Stimulated activated CD4-positive, alpha-beta T cell treated with anti-CD3 and anti-CD28 coated beads, Interleukin-15, amount 100 ng/mL, for 1 hour (primary cell): ENCODE data around the gene IRF8.
A peak's percentile ranks its signal among the peaks of the same experiment; 100 is the strongest.
"Not testable (repeated sequence)": the region's sequence is repeated elsewhere in the genome, so short reads cannot be mapped to it uniquely, and the experiment has no call there.

Experiments
- DNase-seq, 2 donors: peaks; one replicate each; pipeline ENCODE4 v3.0.0-alpha.2; 2020; ENCODE audit warnings: low read depth in 1 of 2, low spot score in 1 of 2

IRF8 gene

DNA sequence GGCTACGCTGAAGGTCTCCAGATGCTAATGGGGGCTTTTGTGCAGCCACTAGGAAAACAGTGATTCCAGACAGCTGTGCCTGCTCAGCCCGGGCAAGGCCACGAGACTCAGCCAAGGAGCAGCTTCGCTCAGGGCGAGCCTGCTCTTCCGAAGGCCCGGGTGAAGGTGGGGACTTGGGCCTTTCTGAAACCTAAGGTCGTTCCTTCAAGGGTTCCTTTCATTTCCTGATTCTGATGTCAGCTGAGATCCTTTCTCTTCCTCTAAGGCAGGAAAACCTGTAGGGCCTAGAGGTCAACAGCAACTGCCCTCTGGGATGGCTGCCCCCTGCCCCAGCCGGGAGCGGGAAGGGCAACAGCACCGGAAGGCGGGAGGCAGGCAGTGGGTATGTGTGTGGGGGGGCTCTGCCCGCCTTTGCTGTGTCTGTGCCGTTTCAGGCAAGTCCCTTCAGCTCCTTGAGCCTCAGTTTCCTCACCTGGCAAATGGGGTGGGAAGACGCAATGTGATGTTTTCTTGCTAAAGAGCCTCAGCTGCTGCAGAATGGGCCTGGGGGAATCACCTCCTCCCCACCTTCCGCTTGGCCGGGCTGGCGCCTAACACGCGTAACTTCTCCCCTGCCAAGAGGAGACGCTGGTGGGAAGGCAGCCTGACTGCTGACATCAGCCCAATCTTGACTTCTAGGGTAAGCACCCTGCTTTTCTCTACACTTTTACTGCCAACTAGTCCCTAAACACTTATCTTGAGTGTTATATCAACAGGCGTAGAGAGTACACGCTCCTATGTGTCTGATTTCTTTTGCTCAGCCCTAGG lies 32.8 kb downstream of the IRF8 start:
- DNase-seq: no peak

DNA sequence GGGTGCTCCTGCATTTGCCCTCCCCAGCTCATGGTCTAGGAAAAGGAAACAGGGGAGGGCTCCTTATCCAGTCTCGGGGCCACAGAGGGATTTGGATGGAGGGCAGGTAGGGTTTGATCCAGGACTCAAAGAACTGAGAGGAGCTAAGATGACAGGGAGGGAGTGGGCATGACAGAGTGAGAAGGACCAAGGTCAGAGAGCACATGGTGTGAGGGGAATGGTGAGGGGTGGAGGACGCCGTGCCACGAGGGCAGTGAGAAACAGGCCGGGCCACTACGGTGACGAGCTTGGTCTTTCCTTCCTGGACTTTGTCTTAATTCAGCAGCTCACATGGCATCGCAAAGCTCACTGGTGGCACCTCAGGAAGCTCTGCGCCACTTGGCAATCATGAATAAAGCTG lies 35.2 kb downstream of the IRF8 start:
- no peak for DNase-seq

DNA sequence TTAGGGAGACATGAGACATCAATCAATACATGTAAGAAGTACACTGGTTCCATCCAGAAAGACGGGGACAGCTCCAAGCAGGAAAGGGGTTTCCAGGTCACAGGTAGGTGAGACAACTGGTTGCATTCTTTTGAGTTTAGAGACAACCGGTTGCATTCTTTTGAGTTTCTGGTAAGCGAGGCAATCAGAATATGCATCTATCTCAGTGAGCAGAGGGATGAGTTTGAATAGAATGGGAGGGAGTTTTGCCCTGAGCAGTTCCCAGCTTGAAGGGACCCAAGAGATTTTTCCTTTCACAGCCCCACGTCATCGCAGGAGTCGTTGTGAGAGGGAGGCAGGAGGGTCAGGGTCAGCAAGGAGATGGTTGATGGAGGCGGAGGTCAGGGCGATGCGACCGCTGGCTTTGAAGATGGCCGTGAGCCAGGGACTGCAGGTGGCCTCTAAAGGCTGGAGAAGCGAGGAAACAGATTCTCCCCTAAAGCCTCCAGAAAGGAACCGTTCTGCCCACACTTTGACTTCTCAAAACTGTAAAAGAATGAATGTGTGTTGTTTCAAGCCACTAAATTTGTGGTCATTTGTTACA lies 36.5 kb downstream of the IRF8 start:
- DNase-seq: no peak

DNA sequence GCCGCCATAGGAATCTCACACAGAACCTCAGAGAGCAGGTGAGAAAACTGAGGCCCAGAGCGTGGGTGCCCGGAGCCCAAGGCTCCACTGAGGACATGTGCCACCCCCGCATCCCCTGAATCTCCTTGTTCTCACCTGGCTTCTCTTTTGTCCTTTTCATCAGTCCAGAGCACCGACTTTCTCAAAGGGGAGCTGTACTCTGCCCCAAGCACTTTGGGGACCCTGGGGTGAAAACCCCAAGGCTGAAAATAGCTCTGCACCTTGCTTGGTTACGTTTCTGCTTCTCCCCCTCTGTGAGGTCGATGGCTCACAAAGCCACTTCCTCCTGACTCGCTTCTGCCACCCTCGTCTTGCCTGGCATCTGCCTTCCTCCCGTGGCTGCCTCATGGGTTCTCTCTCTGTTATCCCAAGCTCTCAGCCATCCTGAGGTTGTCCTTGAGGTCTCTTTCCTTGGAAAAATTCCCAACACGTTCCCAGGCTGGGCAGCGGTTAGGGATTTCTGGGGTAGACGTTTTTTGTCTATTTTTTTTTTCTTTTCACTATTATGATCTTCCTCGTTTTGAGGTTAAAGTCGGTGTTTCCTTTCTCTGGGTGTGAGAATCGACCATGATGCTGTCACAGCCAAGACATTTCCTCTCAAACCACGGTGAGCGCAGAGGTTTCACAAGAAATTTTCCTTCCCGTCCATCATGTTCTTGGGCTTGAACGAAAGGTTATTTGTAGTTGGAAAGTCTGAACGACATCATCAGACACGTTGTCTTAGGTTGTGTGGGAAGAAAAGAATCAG lies 37.2 kb downstream of the IRF8 start:
- peak; percentile 34 to 45 for DNase-seq

DNA sequence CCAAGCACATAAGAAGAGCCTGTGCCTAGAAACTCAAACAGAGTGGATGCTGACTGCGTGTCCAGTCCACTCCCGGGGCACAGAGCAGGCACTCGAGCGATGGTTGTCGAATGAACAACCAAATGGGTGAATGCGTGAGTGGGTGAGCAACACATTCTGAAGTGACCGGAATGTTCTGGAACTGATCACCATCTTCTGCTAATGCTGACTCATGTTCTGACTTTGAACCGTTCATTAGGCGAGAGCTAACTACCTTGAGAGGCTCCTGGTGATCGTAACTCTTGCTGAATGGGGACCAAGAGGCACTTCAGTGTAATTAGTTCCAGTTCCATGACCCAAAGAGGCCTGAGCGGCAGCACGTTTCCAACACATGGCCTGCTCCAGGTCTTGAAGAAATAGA lies 37.9 kb downstream of the IRF8 start:
- no peak for DNase-seq

DNA sequence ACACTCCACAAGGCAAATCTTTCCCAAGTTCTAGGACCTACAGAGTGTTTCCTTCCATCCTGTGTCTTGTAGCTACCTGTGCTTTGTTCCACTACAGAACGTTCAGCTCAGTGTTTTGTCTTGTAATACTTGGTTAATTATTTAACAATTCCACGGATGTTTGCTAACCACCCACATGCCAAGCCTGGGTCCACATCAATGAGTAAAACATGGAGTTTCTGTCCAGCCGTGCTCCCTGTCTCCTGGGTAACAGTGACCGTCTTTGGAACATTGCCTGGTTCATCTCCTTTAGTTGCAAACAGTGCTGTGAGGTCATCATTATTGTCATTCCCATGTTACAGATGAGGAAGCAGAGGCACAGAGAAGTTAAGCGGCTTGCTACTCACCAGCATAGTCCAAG lies 41.3 kb downstream of the IRF8 start:
- DNase-seq: no peak

DNA sequence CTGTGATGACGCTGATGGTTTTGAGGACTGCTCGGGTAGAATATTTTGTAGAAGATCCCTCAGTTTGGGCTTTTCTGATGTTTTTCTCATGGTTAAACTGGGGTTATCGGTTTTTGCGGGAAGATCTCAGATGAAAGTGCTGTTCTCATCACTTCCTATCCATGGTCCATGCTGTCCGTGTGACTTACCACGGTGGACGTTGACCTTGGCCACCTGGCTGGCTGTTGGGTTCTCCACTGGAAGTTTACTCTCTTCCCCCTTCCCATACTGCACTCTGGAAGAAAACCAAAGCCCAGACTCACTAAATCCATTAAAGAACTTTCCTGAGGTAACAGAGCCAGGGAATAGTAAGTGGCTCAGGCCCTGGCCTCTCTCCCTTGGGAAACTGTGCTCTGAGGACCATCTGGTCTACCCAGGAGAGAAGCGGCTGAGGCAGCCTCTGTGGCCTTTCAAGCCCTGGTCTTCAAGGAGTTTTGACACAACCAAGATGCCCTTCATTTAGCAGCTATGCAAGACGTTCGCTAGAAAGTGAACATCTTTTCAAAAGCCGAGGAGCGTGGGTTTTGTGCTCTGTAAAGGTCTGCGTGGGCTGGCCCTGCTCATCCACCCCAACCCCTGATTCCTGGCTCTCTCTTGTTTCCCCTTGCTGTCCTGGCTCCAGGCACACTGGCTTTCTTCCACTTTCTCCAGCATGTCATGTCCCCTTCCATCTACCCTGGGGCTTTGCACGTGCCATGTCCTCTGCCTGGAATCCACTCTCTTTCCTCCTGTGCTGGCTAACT lies 43.1 kb downstream of the IRF8 start:
- no peak for DNase-seq

DNA sequence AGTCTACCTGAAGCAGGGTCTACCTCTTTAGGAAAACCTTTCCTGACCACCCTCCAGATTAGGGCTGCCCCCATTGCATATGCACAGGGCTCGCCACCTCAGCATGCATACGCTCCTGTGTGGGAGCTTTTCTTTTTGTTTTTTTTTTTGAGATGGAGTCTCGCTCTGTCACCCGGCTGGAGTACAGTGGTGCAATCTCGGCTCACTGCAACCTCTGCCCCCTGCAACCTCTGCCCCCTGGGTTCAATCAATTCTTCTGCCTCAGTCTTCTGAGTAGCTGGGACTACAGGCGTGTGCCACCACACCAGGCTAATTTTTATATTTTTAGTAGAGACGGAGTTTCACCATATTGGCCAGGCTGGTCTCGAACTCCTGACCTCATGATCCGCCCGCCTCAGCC lies 43.7 kb downstream of the IRF8 start:
- DNase-seq: not testable (repeated sequence)

DNA sequence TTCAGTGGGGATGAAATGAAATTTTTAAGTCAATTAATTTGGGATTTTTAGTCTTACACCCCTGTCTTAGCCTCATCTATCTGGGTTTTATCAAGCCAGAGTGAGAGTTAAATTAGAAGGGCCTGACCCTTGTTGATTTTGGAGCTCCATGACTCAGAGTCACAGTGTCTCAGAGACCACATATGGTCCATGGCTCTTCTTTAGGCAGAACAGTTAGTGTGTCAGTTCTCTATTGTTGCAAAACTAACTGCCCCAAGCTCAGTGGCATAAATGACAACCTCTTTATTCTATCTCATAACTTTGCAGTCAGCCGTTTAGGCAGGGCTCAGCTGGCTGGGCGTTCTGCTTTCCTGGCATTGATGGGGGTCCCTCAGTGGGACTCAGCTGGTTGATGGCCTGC lies 44.7 kb downstream of the IRF8 start:
- no peak for DNase-seq

DNA sequence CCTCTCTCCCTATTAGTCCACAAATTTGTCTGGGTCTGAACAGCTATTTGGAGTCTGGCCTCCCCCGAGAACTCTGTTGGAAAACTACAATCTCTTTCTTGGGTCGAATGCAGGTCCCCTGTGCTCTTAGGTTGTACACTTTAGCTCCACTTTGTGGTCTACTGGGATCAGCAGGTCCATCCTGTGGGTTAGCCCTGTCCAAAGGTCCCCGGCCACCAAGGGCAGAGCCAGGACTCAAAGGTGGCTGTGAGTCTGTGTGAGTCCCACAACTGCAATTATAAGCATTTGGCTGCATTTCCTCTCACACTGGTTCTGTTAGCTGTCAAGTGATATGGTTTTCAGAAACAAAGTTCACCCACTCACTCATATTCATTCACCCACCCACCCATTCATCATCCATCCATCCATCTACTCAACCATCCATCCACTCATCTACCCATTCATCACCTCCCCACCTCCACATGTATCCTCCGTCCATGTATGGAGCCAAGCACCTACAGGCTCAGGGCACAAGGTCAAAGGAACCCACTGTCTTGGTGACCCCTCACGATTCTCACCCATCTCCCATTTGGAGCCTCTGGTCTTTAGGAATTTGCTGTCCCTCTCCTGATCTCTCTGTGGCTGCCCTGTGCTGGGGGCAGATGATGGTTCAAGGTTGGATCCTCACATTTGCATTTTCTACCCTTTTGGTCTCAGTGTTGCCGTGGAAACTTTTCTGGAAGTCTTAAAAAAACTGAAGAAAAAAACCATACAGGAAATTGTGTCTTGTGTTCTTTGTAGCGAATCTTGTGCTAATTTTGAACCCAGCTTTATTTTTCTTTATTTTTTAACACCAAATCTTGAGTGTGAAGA lies 45.8 kb downstream of the IRF8 start:
- no peak for DNase-seq

DNA sequence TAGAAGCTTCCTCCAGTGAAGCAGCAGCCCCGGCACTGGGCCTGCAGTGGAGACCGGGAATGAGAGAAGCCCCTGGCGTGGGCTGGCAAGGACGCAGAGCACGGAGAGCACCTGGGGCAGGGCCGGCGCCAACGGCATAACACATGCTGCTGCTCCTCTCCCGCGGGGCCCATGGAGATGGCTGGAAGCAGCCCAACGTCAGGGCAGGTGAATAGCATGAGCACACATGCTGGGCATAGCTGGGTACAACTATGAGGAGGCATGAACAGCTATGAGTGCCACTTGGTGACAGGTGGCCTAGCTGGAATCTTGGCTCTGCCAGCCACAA lies 46.4 kb downstream of the IRF8 start:
- no peak for DNase-seq

DNA sequence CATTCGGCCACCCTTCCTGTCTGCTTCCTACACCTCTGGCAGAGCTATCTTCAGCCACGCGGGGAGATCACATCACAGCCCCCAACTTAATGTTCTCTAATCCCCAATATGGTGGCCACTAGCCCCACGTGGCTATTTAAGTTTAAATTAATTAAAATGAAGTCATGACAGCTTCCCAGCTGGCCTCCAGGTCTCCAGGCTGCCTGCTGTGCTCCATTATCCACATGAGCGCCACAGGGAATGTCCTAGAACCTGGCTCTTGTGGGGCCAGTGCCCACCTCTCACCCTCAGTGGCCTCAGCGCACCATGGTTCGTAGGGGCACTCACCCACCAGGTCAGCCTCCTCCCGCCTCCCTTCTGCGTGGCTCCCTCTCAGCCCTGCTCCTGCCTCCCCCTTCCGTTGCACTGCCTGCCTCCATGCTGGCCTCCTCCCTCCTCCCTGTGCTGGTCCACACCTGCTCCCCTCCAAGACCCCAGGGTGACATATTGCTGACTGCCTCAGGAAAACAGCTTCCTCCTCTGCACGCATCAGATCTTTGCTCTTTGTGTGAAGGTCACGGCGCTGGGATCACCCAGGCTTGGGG lies 47.7 kb downstream of the IRF8 start:
- no peak for DNase-seq

DNA sequence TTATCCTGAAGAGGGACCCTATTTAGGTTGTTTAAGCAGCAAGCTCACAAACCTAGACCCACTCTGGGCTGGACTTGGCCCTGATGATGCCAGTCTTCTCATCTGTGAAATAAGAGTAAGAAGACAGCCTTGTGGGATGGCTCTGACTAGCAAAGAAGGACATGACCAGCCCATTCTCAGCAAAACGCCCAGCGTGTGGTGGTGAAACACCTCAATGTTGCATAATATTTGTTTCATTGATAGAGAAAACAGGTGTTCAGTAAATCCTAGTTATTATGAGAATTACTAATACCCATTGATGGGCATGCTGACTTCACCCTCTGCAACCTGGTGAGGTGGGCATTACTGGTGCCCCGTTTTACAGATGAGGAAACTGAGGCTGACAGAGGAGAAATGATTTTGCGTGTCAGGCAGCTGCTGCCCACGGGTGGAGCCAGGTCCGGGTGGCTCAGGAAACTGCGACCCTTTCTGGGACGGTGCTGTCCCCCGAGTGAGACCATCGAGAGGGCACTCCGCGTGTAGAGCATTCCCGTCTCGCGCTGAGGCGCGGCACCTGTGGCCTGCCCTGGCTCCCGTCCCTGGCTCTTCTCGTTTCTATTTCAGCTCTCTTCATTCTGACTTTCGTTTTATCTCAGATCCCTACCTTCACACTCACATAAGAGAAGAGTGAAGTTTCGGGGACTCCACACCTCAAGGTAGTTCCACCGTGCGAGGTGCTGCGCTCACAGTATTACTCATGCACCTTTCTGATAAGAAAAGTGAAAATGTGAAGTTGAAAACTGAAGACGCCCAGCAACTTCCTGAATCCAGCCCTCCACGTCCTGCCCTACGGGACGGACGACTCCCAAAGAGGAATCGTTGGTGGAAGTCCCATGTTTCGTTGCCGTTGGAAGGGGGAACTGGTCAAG lies 48.5 kb downstream of the IRF8 start:
- peak in 1 of 2 donors; percentile 28 for DNase-seq

DNA sequence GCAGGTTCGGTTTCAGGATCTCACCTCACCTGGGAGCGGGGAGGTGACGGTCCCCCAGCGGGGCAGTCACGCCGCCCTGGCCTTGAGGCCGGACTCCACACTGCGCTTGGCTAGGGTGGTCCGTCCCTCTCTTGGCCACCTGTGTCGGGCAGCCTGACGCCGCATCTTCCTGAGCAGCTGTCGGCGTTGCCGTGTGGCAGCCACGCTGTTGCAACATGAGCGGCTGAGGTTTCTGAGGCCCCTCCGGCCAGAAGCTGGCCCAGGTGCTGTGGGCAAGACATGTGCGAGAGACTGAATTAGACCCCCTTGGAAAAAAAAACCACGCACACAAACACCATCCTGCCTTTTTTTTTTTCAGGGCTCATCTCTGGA lies 49.2 kb downstream of the IRF8 start:
- no peak for DNase-seq

DNA sequence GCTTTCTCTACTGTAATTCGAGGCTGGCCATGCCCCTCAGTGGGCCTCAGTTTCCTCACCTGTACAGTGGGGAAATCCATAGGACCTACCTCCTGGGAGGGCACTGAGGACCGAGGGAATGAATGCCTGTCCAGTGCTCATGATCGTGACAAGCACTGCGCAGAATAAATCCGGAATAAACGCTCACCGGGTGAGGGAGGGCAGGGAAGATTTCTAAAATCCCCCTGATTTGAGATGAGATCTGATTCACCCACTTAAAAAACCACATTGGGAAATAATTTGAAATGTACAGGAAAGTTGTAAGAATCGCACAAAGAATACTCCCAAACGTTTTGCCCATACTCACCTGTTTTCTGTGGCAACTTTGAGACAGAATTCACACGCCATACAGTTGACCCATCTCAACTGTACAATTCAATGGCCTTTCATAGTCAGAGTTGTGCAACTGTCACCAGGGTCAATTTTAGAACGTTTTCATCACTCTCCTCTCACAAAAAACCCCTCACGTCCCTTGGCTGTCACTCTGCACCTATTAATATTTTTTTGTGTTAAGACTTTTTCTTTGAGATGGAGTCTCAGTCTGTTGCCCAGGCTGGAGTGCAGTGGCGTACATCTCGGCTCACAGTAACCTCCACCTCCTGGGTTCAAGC lies 49.8 kb downstream of the IRF8 start:
- DNase-seq: no peak

DNA sequence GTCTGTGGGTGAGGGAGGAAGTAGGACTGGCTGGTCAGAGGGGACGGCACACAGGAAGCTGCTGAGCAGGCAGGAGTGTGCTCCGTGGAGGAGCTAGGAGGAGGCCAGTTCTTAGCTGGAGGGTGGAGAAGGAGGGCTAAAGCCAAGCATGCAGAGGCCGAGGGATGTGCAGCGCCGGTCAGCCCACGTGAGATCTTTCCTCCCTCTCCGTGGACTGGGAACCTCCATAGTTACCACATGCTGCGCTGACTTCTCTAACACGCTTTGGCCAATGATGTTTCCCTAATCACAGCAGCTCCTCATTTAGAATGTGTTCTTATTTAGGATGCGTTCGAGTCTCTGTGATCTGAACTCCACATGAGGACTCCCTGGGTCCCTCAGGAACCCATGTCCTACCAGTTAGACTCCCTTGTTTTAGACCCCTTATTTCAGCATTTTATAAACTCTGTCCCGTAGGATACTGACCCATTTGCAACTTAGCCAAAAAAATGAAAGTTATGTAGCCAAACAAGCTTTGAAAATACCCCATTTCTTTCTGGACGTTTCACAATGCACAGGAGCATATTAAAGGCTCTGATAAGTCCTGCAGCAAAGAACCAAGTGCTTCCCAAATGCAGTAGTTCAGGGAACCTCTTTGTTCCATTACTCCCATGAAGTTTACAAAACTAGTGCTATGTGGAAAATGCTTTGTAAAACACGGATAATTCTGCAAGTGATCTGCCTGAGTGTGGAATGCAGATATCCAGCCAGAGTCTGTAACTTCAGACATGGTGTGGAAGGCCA lies 51.4 kb downstream of the IRF8 start:
- no peak for DNase-seq

DNA sequence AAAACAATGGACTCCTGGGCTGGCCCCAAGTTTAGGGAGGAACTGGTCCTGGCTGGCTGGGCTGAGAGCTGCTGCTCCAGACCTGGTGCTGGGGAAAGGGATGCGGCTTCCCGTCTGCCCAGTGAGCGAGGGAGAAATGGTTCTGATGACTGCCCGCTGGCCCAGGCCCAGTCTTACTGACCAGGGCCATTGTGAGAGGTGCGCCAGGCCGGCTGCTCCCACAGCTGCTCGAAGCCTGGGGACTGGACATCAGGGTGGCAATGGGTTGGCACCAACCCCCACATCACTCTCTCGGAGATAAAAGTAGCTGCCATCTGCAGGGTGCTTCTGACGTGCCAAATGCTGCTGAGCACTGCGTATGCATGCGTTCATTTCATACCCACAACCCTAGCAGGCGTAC lies 53.2 kb downstream of the IRF8 start:
- no peak for DNase-seq

DNA sequence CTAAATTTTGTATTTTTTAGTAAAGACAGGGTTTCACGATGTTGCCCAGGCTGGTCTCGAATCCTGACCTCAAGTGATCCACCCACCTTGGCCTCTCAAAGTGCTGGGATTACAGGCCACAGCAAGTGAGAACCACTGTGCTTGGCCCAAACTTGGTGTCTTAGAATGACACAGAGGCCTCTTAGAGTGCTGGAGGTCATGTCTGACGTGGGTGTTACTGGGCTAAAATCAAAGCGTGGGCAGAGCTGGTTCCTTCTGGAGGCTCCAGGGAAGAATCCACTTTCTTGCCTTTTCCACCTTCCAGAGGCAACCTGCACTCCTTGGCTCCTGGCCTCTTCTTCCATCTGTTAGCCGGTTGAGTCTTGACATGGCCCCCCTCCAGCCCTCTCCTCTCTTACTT lies 53.8 kb downstream of the IRF8 start:
- no peak for DNase-seq
